Keratinocyte (primary cell): ENCODE data around the gene BRINP3. TPM values are rescaled to one million over a fixed set of nuclear protein-coding genes. Genes with fewer than 3 reads are reported as not detected.

Source experiments
- DNase-seq: peaks from one replicate; pipeline ENCODE4 v3.0.0-alpha.2; 2011; ENCODE audit warnings: low read depth, missing footprints, low spot score
- FAIRE-seq: peaks from 2 replicates; lab custom pipeline; 2011; peaks lifted over from hg19 to GRCh38; lab: Jason Lieb, UNC
- H2AFZ ChIP-seq: 2 replicates; pipeline ENCODE4 v1.6.0; 2012; ENCODE audit warnings: low read length, control low read depth, inconsistent platforms; ENCODE audit not compliant: control insufficient read depth
- H3K27ac ChIP-seq: 2 replicates; pipeline ENCODE4 v1.5.1; 2011; ENCODE audit warnings: low read length; ENCODE audit not compliant: control insufficient read depth, insufficient read depth
- H3K27me3 ChIP-seq: 3 replicates; pipeline ENCODE4 v1.6.0; 2011; ENCODE audit warnings: low read length; ENCODE audit not compliant: control insufficient read depth, insufficient read depth; ENCODE audit errors: extremely low read depth
- H3K36me3 ChIP-seq, 2 experiments: 2 replicates in 1 of 2; 3 replicates in 1 of 2; pipeline ENCODE4 v1.5.1; 2011; ENCODE audit warnings: low read length in 2 of 2, mild to moderate bottlenecking in 1 of 2; ENCODE audit not compliant: control insufficient read depth in 2 of 2, insufficient read depth in 2 of 2; ENCODE audit errors: extremely low read depth in 1 of 2
- H3K4me1 ChIP-seq: 3 replicates; pipeline ENCODE4 v1.5.1; 2011; ENCODE audit warnings: low read length; ENCODE audit not compliant: control insufficient read depth, insufficient read depth; ENCODE audit errors: extremely low read depth
- H3K4me2 ChIP-seq: 3 replicates; pipeline ENCODE4 v1.6.0; 2011; ENCODE audit warnings: low read depth, low read length; ENCODE audit not compliant: control insufficient read depth, insufficient read depth; ENCODE audit errors: extremely low read depth
- H3K4me3 ChIP-seq, 3 experiments: fragments of 200-600 bp in 1 of 3; sonication (generic) in 1 of 3; 2 replicates in 2 of 3; 3 replicates in 1 of 3; pipeline ENCODE4 v1.5.1; 2011 to 2016; ENCODE audit warnings: low read length in 3 of 3, mild to moderate bottlenecking in 3 of 3, control low read depth in 2 of 3, inconsistent platforms in 1 of 3, low read depth in 1 of 3, mixed read lengths in 1 of 3, mixed run types in 1 of 3, moderate library complexity in 1 of 3; ENCODE audit not compliant: control insufficient read depth in 2 of 3, insufficient read depth in 2 of 3; ENCODE audit errors: extremely low read depth in 1 of 3
- H3K79me2 ChIP-seq: 2 replicates; pipeline ENCODE4 v1.6.0; 2012; ENCODE audit warnings: low read length; ENCODE audit not compliant: control insufficient read depth, insufficient read depth
- H3K9ac ChIP-seq: 3 replicates; pipeline ENCODE4 v1.6.0; 2011; ENCODE audit warnings: low read length; ENCODE audit not compliant: control insufficient read depth, insufficient read depth; ENCODE audit errors: extremely low read depth
- H3K9me1 ChIP-seq: 3 replicates; pipeline ENCODE4 v1.6.0; 2011; ENCODE audit warnings: low read length; ENCODE audit not compliant: control insufficient read depth, insufficient read depth; ENCODE audit errors: extremely low read depth
- H3K9me3 ChIP-seq: 2 replicates; pipeline ENCODE4 v1.5.1; 2012; ENCODE audit warnings: low read depth, low read length; ENCODE audit not compliant: control insufficient read depth
- H4K20me1 ChIP-seq: 3 replicates; pipeline ENCODE4 v1.6.0; 2011; ENCODE audit warnings: low read length; ENCODE audit not compliant: control insufficient read depth, insufficient read depth; ENCODE audit errors: extremely low read depth
- EZH2 ChIP-seq: IDR thresholded peaks from one replicate; pipeline ENCODE4 v1.6.1; 2012; ENCODE audit warnings: inconsistent platforms, mild to moderate bottlenecking, low read length, moderate library complexity
- dilution Hi-C: fragments of 300-500 bp; cut with MboI; formaldehyde crosslinking; loops from one replicate; pipeline ENCODE4 v1.7.0; 2020; ENCODE audit warnings: low sequenced_read_pairs; ENCODE audit not compliant: extremely low pct_ligation_motif_present
- polyA plus RNA-seq, 5 experiments: library from polyadenylated mRNA; depleted of rRNA in 3 of 5; stranded (reverse) in 3 of 5; stranded (forward) in 1 of 5; unstranded in 1 of 5; fragments of >200 nt; gene quantifications; 1 replicate in 1 of 5; 2 replicates in 3 of 5; 3 replicates in 1 of 5; pipeline versions ENCODE4 v1.2.1 to v1.2.3, GENCODE V29; 2011 to 2012; ENCODE audit warnings: missing spikeins in 2 of 5, low read depth in 1 of 5, low replicate concordance in 1 of 5
- TF ChIP-seq, protein P1 (sequence below), 3 experiments: IDR thresholded peaks in 1 of 3; conservative IDR thresholded peaks in 1 of 3; optimal IDR thresholded peaks in 1 of 3; 2 replicates in 2 of 3; 3 replicates in 1 of 3; pipeline versions ENCODE3 to v1.5.1; 2011; ENCODE audit warnings: low read length in 3 of 3, mild to moderate bottlenecking in 3 of 3, moderate library complexity in 2 of 3, control low read depth in 1 of 3, inconsistent platforms in 1 of 3; ENCODE audit not compliant: insufficient read depth in 2 of 3; ENCODE audit errors: extremely low read depth in 1 of 3

The BRINP3 gene
- polyA plus RNA-seq, 1 donor (not counting 4 experiments of a cell fraction or from before 2014, with no cell fraction given) = not detected

DNA sequence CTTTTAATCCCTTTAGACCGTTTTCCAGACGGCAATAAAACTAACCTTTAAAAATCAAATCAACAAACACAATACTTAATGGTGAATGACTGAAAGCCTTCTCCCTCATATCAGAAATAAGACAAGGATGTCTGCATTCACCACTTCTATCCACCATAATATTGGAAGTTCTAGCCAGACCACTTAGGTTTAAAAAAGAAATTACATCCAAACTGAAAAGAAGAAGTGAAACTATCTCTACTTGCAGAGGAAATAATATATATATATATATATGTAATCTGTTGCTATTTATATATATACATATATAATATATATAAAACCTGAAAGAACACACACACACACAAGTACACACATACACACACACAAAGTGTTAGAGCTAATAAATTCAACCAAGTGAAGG is 100.4 kb downstream of the BRINP3 start:
- no peak overlapping the region for H3K9ac ChIP-seq
- no peaks in the 10 kb centered on the region for H3K9me3 ChIP-seq
- no peaks in the 10 kb centered on the region for H4K20me1 ChIP-seq
- H3K4me2 ChIP-seq = no peak overlapping the region
- dilution Hi-C loops = no loop called here
- no peak overlapping the region for H2AFZ ChIP-seq
- no peak for DNase-seq
- H3K9me1 ChIP-seq = no peaks in the 10 kb centered on the region
- H3K4me1 ChIP-seq = no peaks in the 10 kb centered on the region
- no peaks in the 10 kb centered on the region for H3K27me3 ChIP-seq
- no peaks in the 10 kb centered on the region for H3K36me3 ChIP-seq
- no peak overlapping the region for H3K27ac ChIP-seq
- H3K79me2 ChIP-seq = no peaks in the 10 kb centered on the region
- FAIRE-seq = no peak
- TF ChIP-seq EZH2 = no peak
- TF ChIP-seq, protein P1, sequence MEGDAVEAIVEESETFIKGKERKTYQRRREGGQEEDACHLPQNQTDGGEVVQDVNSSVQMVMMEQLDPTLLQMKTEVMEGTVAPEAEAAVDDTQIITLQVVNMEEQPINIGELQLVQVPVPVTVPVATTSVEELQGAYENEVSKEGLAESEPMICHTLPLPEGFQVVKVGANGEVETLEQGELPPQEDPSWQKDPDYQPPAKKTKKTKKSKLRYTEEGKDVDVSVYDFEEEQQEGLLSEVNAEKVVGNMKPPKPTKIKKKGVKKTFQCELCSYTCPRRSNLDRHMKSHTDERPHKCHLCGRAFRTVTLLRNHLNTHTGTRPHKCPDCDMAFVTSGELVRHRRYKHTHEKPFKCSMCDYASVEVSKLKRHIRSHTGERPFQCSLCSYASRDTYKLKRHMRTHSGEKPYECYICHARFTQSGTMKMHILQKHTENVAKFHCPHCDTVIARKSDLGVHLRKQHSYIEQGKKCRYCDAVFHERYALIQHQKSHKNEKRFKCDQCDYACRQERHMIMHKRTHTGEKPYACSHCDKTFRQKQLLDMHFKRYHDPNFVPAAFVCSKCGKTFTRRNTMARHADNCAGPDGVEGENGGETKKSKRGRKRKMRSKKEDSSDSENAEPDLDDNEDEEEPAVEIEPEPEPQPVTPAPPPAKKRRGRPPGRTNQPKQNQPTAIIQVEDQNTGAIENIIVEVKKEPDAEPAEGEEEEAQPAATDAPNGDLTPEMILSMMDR (optimal IDR thresholded peaks at IDR 0.05 in 1 of 3, IDR thresholded peaks at IDR 0.05 in 1 of 3, conservative IDR thresholded peaks at IDR 0.05 in 1 of 3; ENCODE audit: extremely low read depth in 1 of 3, insufficient read depth in 2 of 3, low read length in 3 of 3) = no peak
- H3K4me3 ChIP-seq = no peak overlapping the region

DNA sequence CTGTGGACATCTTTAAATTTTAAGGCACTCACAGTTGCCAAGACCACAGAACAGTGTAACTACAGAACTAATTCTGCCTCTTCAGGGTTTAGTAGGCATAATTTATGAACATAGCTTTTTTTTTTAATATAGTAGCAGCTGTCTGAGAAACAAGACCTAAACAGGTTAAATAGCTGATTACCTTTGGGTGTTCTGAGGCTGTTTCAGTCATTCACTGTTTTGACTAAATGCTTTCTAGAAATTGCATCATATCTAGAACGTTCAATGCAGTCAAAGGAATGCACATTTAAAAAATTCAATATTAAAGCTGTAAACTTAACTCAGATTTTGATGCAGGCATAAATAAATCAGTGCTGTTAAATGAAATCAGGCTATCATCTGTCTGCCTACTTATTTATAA is 101.6 kb downstream of the BRINP3 start:
- no peaks in the 10 kb centered on the region for H3K79me2 ChIP-seq
- no peaks in the 10 kb centered on the region for H3K27me3 ChIP-seq
- H3K9me3 ChIP-seq = no peaks in the 10 kb centered on the region
- FAIRE-seq (no peak), DNase-seq (no peak)
- no peaks in the 10 kb centered on the region for H3K9me1 ChIP-seq
- no peaks in the 10 kb centered on the region for H3K36me3 ChIP-seq
- dilution Hi-C loops = no loop called here
- H3K4me3 ChIP-seq = no peak overlapping the region
- no peak overlapping the region for H3K4me2 ChIP-seq
- H4K20me1 ChIP-seq = no peaks in the 10 kb centered on the region
- TF ChIP-seq, protein P1 (optimal IDR thresholded peaks at IDR 0.05 in 1 of 3, IDR thresholded peaks at IDR 0.05 in 1 of 3, conservative IDR thresholded peaks at IDR 0.05 in 1 of 3; ENCODE audit: extremely low read depth in 1 of 3, insufficient read depth in 2 of 3, low read length in 3 of 3) = no peak
- TF ChIP-seq EZH2 = no peak
- no peak overlapping the region for H2AFZ ChIP-seq
- H3K27ac ChIP-seq = no peak overlapping the region
- H3K4me1 ChIP-seq = no peaks in the 10 kb centered on the region
- H3K9ac ChIP-seq = no peak overlapping the region
